Mammary epithelial cell (primary cell): ENCODE results near the gene HCFC1R1.

Experiments
- CTCF ChIP-seq, 2 donors: IDR thresholded peaks in 1 of 2; conservative IDR thresholded peaks in 1 of 2; 2 replicates each; pipeline ENCODE4 v1.5.1; 2011 to 2012; ENCODE audit warnings: inconsistent platforms in 2 of 2, low read length in 2 of 2, mild to moderate bottlenecking in 2 of 2, control low read depth in 1 of 2, low read depth in 1 of 2; ENCODE audit not compliant: insufficient read depth in 1 of 2; ENCODE audit errors: extremely low read depth in 1 of 2
- EZH2 ChIP-seq: IDR thresholded peaks from 2 replicates; pipeline ENCODE4 v1.6.1; 2012; ENCODE audit warnings: low read length, inconsistent platforms, borderline replicate concordance

DNA sequence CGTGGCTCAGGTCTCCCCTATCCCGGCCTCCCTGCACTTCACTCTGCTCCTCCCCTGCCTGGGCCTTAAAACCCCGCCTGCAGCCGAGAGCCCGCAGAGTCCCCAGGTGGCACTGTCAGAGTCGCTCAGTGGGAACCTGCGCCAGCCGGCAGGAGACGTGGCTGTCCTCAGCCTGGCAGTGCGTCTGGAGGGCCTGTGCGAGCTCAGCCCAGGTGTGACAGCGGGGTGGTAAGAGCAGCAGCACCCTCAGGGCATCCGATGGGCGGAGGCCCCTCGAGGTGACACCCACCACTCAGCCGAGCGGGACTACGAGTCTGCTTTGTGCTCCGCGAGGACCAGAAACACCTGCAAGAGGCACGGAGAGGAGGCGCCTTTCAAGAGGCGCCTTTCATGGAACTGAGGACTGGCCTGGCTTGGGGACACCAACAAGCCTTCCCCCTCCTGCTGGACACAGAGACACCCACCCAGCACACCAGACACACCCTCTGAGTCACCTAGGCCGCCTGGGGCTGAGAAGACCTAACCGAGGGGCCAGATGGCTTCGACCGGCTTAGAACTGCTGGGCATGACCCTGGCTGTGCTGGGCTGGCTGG, 10.8 kb downstream of the HCFC1R1 start, which contains the start of gene CLDN9:
- TF ChIP-seq CTCF (conservative IDR thresholded peaks at IDR 0.05 in 1 of 2, IDR thresholded peaks at IDR 0.05 in 1 of 2; ENCODE audit: extremely low read depth in 1 of 2, insufficient read depth in 1 of 2, low read depth in 1 of 2, low read length in 2 of 2) (no peak), EZH2 (no peak)
